SH-SY5Y (cell line): Measurements from ENCODE around the gene ZSWIM6.

ENCODE experiments used
- GATA2 ChIP-seq: IDR thresholded peaks from 2 replicates; pipeline ENCODE4 v1.6.1; 2011; ENCODE audit warnings: mild to moderate bottlenecking, low read depth, low read length
- GATA3 ChIP-seq: IDR thresholded peaks from 2 replicates; pipeline ENCODE4 v1.6.1; 2011; ENCODE audit warnings: low read depth, mild to moderate bottlenecking, low read length, moderate library complexity

GRCh38 chr5:61295365-61295764 is 36.7 kb upstream of the ZSWIM6 start:
- TF ChIP-seq GATA2 (no peak), GATA3 (no peak)
